Glomerular endothelial cell (primary cell): ENCODE data around the gene ST7. TPM values are rescaled to one million over a fixed set of nuclear protein-coding genes. Genes with fewer than 3 reads are reported as not detected.

Experiments
- DNase-seq: peaks from one replicate; pipeline ENCODE4 v3.0.0-alpha.2; 2011; ENCODE audit warnings: low read depth, low spot score; ENCODE audit errors: extremely low read depth
- total RNA-seq: library from RNA; depleted of rRNA; stranded (reverse); fragments of >200 nt; gene quantifications from 2 replicates; pipeline ENCODE4 v1.2.3, GENCODE V29; 2015

The ST7 gene
- total RNA-seq, 1 donor from 2014 or later = 24.4 TPM

- no peak for DNase-seq
These were observed 55.0 kb downstream of the ST7 start for GRCh38 chr7:117008118-117008885.

GRCh38 chr7:117008886-117009531 is 55.7 kb downstream of the ST7 start:
- no peak for DNase-seq

GRCh38 chr7:117009705-117010361 is 56.5 kb downstream of the ST7 start:
- no peak for DNase-seq

DNA sequence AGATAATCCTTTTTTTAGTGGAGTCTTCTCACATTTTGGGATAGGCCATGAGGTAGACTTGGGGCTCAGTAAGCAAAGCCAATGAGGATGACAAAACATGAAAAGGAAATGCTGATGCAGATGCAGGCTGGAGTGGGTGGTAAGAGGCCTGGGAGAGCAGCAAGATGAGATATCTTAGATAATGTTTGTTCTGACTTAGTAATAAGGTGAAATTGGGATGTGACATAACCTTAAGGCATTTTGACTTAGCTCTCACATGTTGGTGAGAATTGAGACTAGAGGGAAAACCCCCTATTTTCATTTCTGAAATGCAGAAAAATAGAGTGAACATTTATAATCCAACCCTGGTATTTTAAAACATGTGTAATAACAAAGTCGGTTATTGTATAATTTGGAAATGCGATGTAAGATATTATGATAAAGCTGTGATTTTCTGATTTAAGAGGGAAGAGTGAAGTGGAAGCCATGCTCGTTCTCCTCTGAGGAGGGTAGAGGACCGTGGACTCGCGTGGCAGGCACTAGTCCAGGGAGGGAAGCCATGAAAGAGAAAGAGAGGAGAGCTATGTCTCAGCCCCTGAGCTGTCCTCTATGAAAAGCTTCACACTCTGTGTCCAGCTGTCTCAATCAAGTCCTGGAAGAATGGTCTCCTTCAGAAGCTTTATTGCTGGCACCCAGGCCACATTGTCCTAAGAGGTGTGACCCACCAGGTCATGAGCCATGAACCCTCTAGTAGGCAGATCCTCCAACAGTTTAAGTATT is 57.3 kb downstream of the ST7 start:
- DNase-seq = no peak

DNA sequence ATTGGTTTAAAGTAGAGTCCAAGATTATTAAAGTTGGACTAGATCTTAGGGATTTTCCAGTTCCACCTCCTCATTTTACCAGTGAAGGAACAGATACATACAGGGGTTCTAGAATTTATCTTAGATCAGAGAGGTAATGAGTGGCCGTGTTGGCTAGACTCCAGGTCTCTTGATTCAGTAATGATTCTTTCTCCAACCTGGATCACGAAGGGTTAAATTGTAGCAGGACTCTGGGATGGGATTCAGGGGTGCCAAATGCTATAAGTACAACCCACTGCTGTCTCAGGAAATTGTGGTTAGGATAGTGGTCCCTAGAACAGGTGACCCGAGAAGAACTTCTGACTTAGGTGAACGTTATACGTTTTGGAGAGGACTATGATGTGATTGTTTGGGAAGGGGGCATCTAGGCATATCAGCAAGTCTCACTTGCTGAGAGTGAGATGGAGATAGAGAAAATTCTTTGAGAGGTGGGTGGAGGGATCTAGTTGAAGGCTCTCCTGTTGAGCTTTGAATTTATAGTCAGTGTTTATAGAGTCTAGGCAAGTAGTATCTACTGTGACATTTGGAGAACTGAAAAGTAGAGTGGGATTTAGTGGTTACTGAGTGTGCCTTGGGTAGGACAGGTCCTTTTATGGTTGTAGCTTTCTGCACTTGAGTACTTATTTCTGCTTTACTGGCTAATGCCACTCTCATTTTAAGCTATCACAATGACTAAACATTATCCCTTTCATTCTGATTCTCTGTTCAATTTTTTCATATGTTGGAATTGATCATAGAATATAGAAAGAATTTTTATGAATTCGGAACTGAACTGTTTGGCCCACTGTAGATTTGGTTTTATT is 58.3 kb downstream of the ST7 start:
- DNase-seq = no peak

- no peak for DNase-seq
These were observed 59.0 kb downstream of the ST7 start for GRCh38 chr7:117012284-117012683.

GRCh38 chr7:117012696-117013095 is 59.4 kb downstream of the ST7 start:
- DNase-seq = no peak

- DNase-seq = no peak
These were observed 60.9 kb downstream of the ST7 start for GRCh38 chr7:117014099-117014656.

GRCh38 chr7:117014673-117015133 is 61.4 kb downstream of the ST7 start:
- no peak for DNase-seq

- no peak for DNase-seq
These were observed 62.2 kb downstream of the ST7 start for GRCh38 chr7:117015258-117016184.

DNA sequence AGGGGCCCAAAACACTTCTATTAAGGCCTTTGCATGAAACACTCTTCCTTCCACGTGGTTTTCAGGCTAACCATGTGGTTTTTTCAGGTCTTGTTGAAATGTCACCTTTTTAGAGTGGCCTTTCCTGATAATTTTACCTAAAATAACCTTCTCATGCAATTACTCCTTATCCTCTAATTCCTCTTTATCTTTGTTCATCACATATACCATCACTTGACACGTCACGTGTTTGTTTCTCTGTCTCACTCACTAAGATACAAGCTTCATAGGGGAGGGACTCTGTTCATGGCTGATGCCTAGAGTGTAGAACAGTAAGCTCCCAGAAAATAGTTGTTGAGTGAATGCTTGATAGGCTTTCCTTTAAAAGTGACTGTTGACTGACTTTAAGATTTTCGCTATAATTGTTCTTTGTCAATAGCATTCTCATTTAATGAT is 63.7 kb downstream of the ST7 start:
- DNase-seq = no peak

GRCh38 chr7:117017702-117018266 is 64.5 kb downstream of the ST7 start:
- DNase-seq = no peak

DNA sequence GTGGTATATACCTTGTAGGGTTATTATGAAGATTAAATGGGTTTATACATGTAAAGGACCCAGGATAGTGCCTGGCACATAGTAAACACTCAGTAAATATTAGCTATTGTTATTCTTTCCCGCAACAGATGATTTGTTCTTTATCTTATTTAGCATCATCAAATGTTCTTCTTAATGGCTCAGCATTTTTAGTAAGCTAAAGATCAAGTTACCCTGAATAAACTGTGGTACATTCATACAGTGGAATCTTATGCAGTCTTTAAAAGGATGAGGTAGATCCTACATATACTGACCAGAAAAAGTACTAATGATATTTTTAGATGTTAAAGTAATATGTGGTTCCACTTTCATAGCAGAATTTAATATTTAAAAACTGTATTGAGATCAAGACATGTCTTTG is 65.4 kb downstream of the ST7 start:
- DNase-seq = no peak

- no peak for DNase-seq
These were observed 66.0 kb downstream of the ST7 start for GRCh38 chr7:117019287-117019686.

DNA sequence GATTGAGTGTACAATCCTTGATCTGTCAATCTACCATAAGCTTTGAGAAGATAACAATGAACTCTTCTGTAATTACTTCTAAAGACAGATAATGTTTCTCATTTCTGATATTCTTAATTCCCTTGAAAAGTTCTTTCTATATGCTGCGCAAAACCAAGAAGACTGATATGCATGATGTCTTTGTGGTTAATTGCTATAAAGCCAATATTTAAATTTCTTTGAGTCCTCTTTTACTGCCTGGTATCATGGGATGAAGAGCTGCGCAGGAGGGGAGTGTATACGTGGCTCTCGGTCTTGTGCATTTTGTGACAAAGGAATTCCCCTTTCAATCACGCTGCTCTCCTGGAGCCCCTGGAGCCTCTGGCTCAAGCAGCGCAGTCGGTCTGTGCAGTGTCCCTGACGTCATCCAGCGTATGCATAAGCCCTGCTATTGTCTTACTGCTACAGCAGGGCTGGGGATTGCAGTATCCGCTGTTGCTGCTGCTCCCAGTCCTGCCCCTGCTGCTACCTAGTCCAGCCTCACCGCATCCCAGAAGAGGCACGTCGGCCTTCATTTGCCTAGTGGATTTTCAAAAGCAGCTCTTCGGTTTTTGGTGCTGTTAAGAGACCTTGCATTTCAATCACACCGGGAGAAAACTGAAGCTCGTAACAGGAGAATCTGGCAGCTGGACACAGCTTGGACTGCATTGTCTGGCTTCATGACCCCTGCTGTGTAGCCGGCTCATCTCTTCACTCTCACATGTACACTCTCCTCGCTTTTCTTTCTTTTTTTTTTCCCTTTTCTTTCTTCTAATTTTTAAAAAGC is 66.7 kb downstream of the ST7 start:
- peak; percentile 75 for DNase-seq

DNA sequence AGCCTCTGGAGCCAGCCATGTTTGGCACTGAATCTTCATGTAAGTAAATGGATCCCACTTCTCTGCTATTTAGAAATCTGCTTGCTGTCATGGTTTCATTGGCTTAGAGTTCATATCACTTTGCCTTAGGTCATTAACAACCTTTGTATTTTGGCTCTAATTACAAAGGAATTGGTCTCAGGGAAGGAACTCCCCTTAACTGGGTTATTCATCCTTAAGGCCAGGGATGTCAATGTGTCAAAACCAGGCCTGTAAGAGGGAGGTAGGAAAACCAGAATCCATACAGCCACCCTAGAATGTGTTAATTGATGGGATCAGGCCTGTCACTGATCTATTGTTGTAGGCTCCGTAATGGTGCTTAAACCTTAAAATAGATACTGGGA is 67.3 kb downstream of the ST7 start:
- no peak for DNase-seq

DNA sequence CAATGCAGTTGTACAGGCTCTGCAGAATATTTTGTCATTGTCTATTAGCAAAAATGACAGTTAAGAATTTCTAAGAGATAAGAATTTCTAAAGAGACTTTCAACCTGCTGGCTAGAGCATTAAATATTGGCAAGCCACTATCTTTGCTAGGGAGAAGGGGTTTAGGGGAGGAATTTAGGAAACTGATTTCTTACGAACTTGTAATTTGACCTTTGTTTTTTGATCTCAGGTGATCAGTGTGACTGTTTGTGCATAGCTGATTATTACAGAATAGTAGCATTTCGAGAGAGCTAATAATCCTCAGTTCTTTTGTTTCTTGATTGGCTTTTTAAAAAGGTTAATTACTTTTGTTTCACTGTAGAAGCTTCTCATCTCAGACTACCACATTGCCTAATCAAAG is 68.1 kb downstream of the ST7 start:
- DNase-seq = no peak

GRCh38 chr7:117021986-117022385 is 68.7 kb downstream of the ST7 start:
- DNase-seq = no peak
